Measurements from ENCODE around the gene OR11H7.

GRCh38 chr14:20247646-20248246 lies 19.0 kb downstream of the OR11H7 start:
- TF ChIP-seq CTCF (conservative IDR thresholded peaks at IDR 0.05; ENCODE audit: low read length) = peak; percentile 76
- TF ChIP-seq EZH2phosphoT487 (IDR thresholded peaks at IDR 0.05; ENCODE audit: borderline replicate concordance, low read depth, low read length) = no peak

Data from OCI-LY7 (cell line).